ENCODE measurements around the gene FCN2. TPM values are rescaled to one million over a fixed set of nuclear protein-coding genes. Genes with fewer than 3 reads are reported as not detected.

Gene FCN2
- total RNA-seq, 1 donor from 2014 or later = not detected

GRCh38 chr9:134834217-134834956 lies 46.2 kb upstream of the FCN2 start:
- H3K36me3 Mint-ChIP-seq (ENCODE audit: low read depth) = peaks cover 45% of the 10 kb centered on the region
- no peak for DNase-seq (ENCODE audit: low spot score)

GRCh38 chr9:134834957-134835419 lies 45.6 kb upstream of the FCN2 start:
- no peaks in the 10 kb centered on the region for H3K9me3 Mint-ChIP-seq (ENCODE audit: low read depth)
- H3K4me1 Mint-ChIP-seq (ENCODE audit: low read depth) = no peaks in the 10 kb centered on the region
- peak; percentile 93 for DNase-seq (ENCODE audit: low spot score)
- H3K27me3 Mint-ChIP-seq (ENCODE audit: low read depth) = no peaks in the 10 kb centered on the region
- peaks cover 45% of the 10 kb centered on the region for H3K36me3 Mint-ChIP-seq (ENCODE audit: low read depth)
- peak overlapping the region; percentile 70 for H3K27ac Mint-ChIP-seq (ENCODE audit: unreplicated experiment)
- H3K4me3 Mint-ChIP-seq (ENCODE audit: unreplicated experiment) = no peak overlapping the region
- no peak for TF ChIP-seq CTCF (IDR thresholded peaks at IDR 0.05)

More at GRCh38 chr9:134834217-134834956, 46.2 kb upstream of the FCN2 start:
- H3K27me3 Mint-ChIP-seq (ENCODE audit: low read depth) = no peaks in the 10 kb centered on the region
- peak overlapping the region; percentile 27 for H3K27ac Mint-ChIP-seq (ENCODE audit: unreplicated experiment)
- TF ChIP-seq CTCF (IDR thresholded peaks at IDR 0.05) = no peak
- H3K4me1 Mint-ChIP-seq (ENCODE audit: low read depth) = no peaks in the 10 kb centered on the region
- H3K9me3 Mint-ChIP-seq (ENCODE audit: low read depth) = no peaks in the 10 kb centered on the region
- H3K4me3 Mint-ChIP-seq (ENCODE audit: unreplicated experiment) = no peak overlapping the region

GRCh38 chr9:134835448-134835847 lies 45.2 kb upstream of the FCN2 start:
- Mint-ChIP-seq H3K27me3 (ENCODE audit: low read depth) (no peaks in the 10 kb centered on the region), H3K4me1 (ENCODE audit: low read depth) (no peaks in the 10 kb centered on the region), H3K27ac (ENCODE audit: unreplicated experiment) (peak overlapping the region; percentile 70), H3K4me3 (ENCODE audit: unreplicated experiment) (no peak overlapping the region), H3K9me3 (ENCODE audit: low read depth) (no peaks in the 10 kb centered on the region), H3K36me3 (ENCODE audit: low read depth) (peaks cover 47% of the 10 kb centered on the region)
- DNase-seq (ENCODE audit: low spot score) = peak; percentile 90
- no peak for TF ChIP-seq CTCF (IDR thresholded peaks at IDR 0.05)

- no peaks in the 10 kb centered on the region for H3K4me1 Mint-ChIP-seq (ENCODE audit: low read depth)
- no peak overlapping the region for H3K4me3 Mint-ChIP-seq (ENCODE audit: unreplicated experiment)
- peak; percentile 72 for DNase-seq (ENCODE audit: low spot score)
- H3K36me3 Mint-ChIP-seq (ENCODE audit: low read depth) = peaks cover 46% of the 10 kb centered on the region
- TF ChIP-seq CTCF (IDR thresholded peaks at IDR 0.05) = no peak
- peak overlapping the region; percentile 69 for H3K27ac Mint-ChIP-seq (ENCODE audit: unreplicated experiment)
- H3K9me3 Mint-ChIP-seq (ENCODE audit: low read depth) = no peaks in the 10 kb centered on the region
- H3K27me3 Mint-ChIP-seq (ENCODE audit: low read depth) = no peaks in the 10 kb centered on the region
Observed at GRCh38 chr9:134835987-134836386, 44.6 kb upstream of the FCN2 start.

GRCh38 chr9:134836406-134836970 lies 44.1 kb upstream of the FCN2 start:
- Mint-ChIP-seq H3K27me3 (ENCODE audit: low read depth) (no peaks in the 10 kb centered on the region), H3K4me1 (ENCODE audit: low read depth) (no peaks in the 10 kb centered on the region), H3K4me3 (ENCODE audit: unreplicated experiment) (no peak overlapping the region), H3K27ac (ENCODE audit: unreplicated experiment) (no peak overlapping the region), H3K36me3 (ENCODE audit: low read depth) (peaks cover 45% of the 10 kb centered on the region), H3K9me3 (ENCODE audit: low read depth) (no peaks in the 10 kb centered on the region)
- no peak for TF ChIP-seq CTCF (IDR thresholded peaks at IDR 0.05)
- peak; percentile 84 for DNase-seq (ENCODE audit: low spot score)

Data from chondrocyte (in vitro differentiated cells).